OCI-LY1 (cell line): Measurements from ENCODE around the gene C1QL3.

Source experiments
- H2AFZ ChIP-seq: fragments of 200-600 bp; sonication (generic), shearing (Covaris generic); 2 replicates; pipeline ENCODE4 v1.6.0; 2014; ENCODE audit warnings: antibody characterized with exemption, mild to moderate bottlenecking, low read length
- H3F3A ChIP-seq: fragments of 200-600 bp; sonication (generic), shearing (Covaris generic); 2 replicates; pipeline ENCODE4 v1.6.0; 2014; ENCODE audit warnings: mild to moderate bottlenecking, antibody characterized with exemption, low read length, moderate library complexity; ENCODE audit not compliant: insufficient read depth
- H3K27ac ChIP-seq: fragments of 200-600 bp; sonication (generic); 2 replicates; pipeline ENCODE4 v1.5.1; 2014; ENCODE audit warnings: low read length, mixed run types, mild to moderate bottlenecking, low read depth; ENCODE audit not compliant: poor library complexity, severe bottlenecking
- H3K27me3 ChIP-seq: fragments of 200-600 bp; sonication (generic); 2 replicates; pipeline ENCODE4 v1.6.0; 2014; ENCODE audit warnings: antibody characterized with exemption, mild to moderate bottlenecking, low read length, moderate library complexity; ENCODE audit not compliant: insufficient read depth
- H3K36me3 ChIP-seq: fragments of 200-600 bp; sonication (generic); 2 replicates; pipeline ENCODE4 v1.6.1; 2014; ENCODE audit warnings: mild to moderate bottlenecking, antibody characterized with exemption, low read length, moderate library complexity, mixed read lengths; ENCODE audit not compliant: insufficient read depth
- H3K4me1 ChIP-seq: fragments of 200-600 bp; sonication (generic); 2 replicates; pipeline ENCODE4 v1.5.1; 2014; ENCODE audit warnings: mild to moderate bottlenecking, low read length, moderate library complexity; ENCODE audit not compliant: insufficient read depth, severe bottlenecking
- H3K4me2 ChIP-seq: fragments of 200-600 bp; sonication (generic), shearing (Covaris generic); 2 replicates; pipeline ENCODE4 v1.6.1; 2014; ENCODE audit warnings: low read length
- H3K4me3 ChIP-seq: fragments of 200-600 bp; sonication (generic); 2 replicates; pipeline ENCODE4 v1.5.1; 2014; ENCODE audit warnings: low read length, low read depth, mild to moderate bottlenecking, mixed read lengths; ENCODE audit not compliant: poor library complexity, severe bottlenecking
- H3K79me2 ChIP-seq: fragments of 200-600 bp; shearing (Covaris generic); 2 replicates; pipeline ENCODE4 v1.6.1; 2016; ENCODE audit warnings: mixed run types, low read length, mixed read lengths; ENCODE audit not compliant: insufficient read depth
- H3K9ac ChIP-seq: fragments of 200-600 bp; sonication (generic), shearing (Covaris generic); 2 replicates; pipeline ENCODE4 v1.6.1; 2014; ENCODE audit warnings: mild to moderate bottlenecking, low read length, mixed read lengths
- H3K9me2 ChIP-seq: fragments of 200-600 bp; sonication (generic), shearing (Covaris generic); 2 replicates; pipeline ENCODE4 v1.6.1; 2014; ENCODE audit warnings: low read depth, mild to moderate bottlenecking, low read length, mixed read lengths
- H3K9me3 ChIP-seq: fragments of 200-600 bp; shearing (Covaris generic); 2 replicates; pipeline ENCODE4 v1.6.1; 2014; ENCODE audit warnings: low read length, mixed read lengths
- H4K20me1 ChIP-seq: fragments of 200-600 bp; sonication (generic), shearing (Covaris generic); 2 replicates; pipeline ENCODE4 v1.6.0; 2016; ENCODE audit warnings: mild to moderate bottlenecking, low read length; ENCODE audit not compliant: insufficient read depth
- CTCF ChIP-seq: fragments of 200-600 bp; sonication (generic), shearing (Covaris generic); IDR thresholded peaks from 2 replicates; pipeline ENCODE4 v1.5.1; 2017; ENCODE audit warnings: mild to moderate bottlenecking, antibody characterized with exemption, low read length, moderate library complexity, mixed read lengths
- EZH2 ChIP-seq: fragments of 200-600 bp; sonication (generic), shearing (Covaris generic); IDR thresholded peaks from 2 replicates; pipeline ENCODE4 v1.8.0; 2017; ENCODE audit warnings: borderline replicate concordance, mixed run types, mild to moderate bottlenecking, antibody characterized with exemption, low read length, moderate library complexity, mixed read lengths

The C1QL3 gene

GRCh38 chr10:16521311-16522016 lies at the start of gene C1QL3:
Gene C1QL3, minus strand, starts transcription at chr10:16521879. Its CDS starts 814 bp downstream, at chr10:16521065.
- TF ChIP-seq EZH2: no peak
- no peak for TF ChIP-seq CTCF
- no peak within 1 kb of the TSS for H2AFZ ChIP-seq
- H4K20me1 ChIP-seq: no peaks in the 10 kb centered on the region
- peak within 1 kb of the TSS; percentile 49; the same call in 1 of the 2 replicates for H3K4me2 ChIP-seq
- H3K9ac ChIP-seq: no peak within 1 kb of the TSS
- no peaks in the 10 kb centered on the region for H3K9me3 ChIP-seq
- H3K36me3 ChIP-seq: no peaks in the 10 kb centered on the region
- peaks cover 7% of the 10 kb centered on the region for H3K4me1 ChIP-seq
- no peak within 1 kb of the TSS for H3K27ac ChIP-seq
- H3K4me3 ChIP-seq: peak within 1 kb of the TSS; percentile 36
- no peaks in the 10 kb centered on the region for H3K9me2 ChIP-seq
- H3K27me3 ChIP-seq: no peaks in the 10 kb centered on the region
- no peaks in the 10 kb centered on the region for H3F3A ChIP-seq
- H3K79me2 ChIP-seq: no peaks in the 10 kb centered on the region

- no peak overlapping the region for H3K27ac ChIP-seq
- H3K4me3 ChIP-seq: no peak overlapping the region
- H3F3A ChIP-seq: no peaks in the 10 kb centered on the region
- H2AFZ ChIP-seq: no peak overlapping the region
- TF ChIP-seq CTCF: no peak
- no peak for TF ChIP-seq EZH2
- no peaks in the 10 kb centered on the region for H3K4me1 ChIP-seq
- H3K36me3 ChIP-seq: no peaks in the 10 kb centered on the region
- H3K4me2 ChIP-seq: no peak overlapping the region
- H3K9ac ChIP-seq: no peak overlapping the region
- H4K20me1 ChIP-seq: no peaks in the 10 kb centered on the region
- no peaks in the 10 kb centered on the region for H3K9me2 ChIP-seq
- no peaks in the 10 kb centered on the region for H3K27me3 ChIP-seq
- no peaks in the 10 kb centered on the region for H3K9me3 ChIP-seq
- H3K79me2 ChIP-seq: no peaks in the 10 kb centered on the region
Measured at GRCh38 chr10:16570731-16571130, 49.1 kb upstream of the C1QL3 start.

GRCh38 chr10:16566202-16566805 lies 44.6 kb upstream of the C1QL3 start:
- Histone ChIP-seq H3K36me3 (no peaks in the 10 kb centered on the region), H3K27me3 (no peaks in the 10 kb centered on the region), H4K20me1 (no peaks in the 10 kb centered on the region), H3F3A (no peaks in the 10 kb centered on the region), H3K4me1 (no peaks in the 10 kb centered on the region), H3K27ac (no peak overlapping the region), H3K4me2 (no peak overlapping the region), H3K79me2 (no peaks in the 10 kb centered on the region), H2AFZ (no peak overlapping the region), H3K4me3 (no peak overlapping the region), H3K9me2 (no peaks in the 10 kb centered on the region), H3K9me3 (no peaks in the 10 kb centered on the region), H3K9ac (no peak overlapping the region)
- no peak for TF ChIP-seq EZH2
- no peak for TF ChIP-seq CTCF
